ENCODE measurements around the gene CIC.
A peak's percentile ranks its signal among the peaks of the same experiment; 100 is the strongest.

Gene CIC

DNA sequence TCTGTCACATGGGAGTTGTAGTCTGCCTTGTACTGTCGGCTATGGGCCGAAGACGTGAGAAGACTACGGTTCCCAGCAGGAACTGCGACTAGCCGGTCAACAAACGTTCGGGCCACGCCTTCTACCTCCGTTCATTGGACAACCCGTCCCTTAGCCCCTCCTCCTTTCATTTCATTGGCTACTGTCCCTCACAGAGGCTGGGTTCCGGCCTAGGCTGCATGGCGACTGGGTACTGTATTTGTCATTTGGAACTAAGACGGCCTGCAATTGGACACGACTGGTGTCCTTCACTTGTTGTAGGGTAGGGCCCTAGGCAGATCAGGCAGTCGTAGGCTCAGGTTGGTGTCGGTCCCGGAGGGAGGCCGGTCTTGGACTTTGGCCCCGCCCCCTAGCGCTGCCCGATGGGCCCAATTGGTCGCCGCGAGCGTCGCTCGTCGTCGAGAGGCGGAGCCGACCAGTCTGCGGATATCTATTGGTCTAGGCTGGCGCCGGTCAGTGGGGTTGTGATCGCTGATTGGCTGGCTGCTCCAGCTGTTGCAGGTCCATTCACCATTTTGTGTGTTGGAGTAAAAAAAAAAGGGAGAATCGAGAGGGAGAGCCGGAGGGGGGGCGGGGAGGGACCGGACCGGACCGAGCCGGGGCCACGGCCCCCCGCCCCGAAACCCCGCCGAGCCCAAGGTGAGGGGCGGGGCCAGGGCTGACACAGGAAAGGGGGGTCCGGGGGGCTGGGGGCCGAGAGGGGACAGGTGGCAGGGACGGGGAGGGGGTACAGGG, at the start of gene CIC:
Gene CIC (plus strand): TSS at position 549 of the 774 bp plus-strand sequence. CDS start 2,532 bp downstream, outside the sequence.
- Histone ChIP-seq H3K9me3 (ENCODE audit: control insufficient read depth in 2 of 2, low read length in 2 of 2) (no peaks in the 10 kb centered on the region), H3K4me1 (ENCODE audit: control insufficient read depth in 2 of 2, insufficient read depth in 2 of 2, low read length in 2 of 2) (peaks cover 26% of the 10 kb centered on the region in 2 donors), H3K27ac (ENCODE audit: low read depth in 2 of 2, low read length in 2 of 2) (peak within 1 kb of the TSS; percentile 96 to 99), H3K27me3 (ENCODE audit: control insufficient read depth in 2 of 2, insufficient read depth in 2 of 2, low read length in 2 of 2) (no peaks in the 10 kb centered on the region), H3K9ac (ENCODE audit: low read depth in 1 of 2, low read length in 2 of 2) (peak within 1 kb of the TSS; percentile 93 to 98), H3K4me3 (ENCODE audit: low read length in 2 of 2) (peak within 1 kb of the TSS; percentile 86 to 93), H3K36me3 (ENCODE audit: control insufficient read depth in 2 of 2, insufficient read depth in 2 of 2, low read length in 2 of 2) (peaks cover 18% of the 10 kb centered on the region in 2 donors)

DNA sequence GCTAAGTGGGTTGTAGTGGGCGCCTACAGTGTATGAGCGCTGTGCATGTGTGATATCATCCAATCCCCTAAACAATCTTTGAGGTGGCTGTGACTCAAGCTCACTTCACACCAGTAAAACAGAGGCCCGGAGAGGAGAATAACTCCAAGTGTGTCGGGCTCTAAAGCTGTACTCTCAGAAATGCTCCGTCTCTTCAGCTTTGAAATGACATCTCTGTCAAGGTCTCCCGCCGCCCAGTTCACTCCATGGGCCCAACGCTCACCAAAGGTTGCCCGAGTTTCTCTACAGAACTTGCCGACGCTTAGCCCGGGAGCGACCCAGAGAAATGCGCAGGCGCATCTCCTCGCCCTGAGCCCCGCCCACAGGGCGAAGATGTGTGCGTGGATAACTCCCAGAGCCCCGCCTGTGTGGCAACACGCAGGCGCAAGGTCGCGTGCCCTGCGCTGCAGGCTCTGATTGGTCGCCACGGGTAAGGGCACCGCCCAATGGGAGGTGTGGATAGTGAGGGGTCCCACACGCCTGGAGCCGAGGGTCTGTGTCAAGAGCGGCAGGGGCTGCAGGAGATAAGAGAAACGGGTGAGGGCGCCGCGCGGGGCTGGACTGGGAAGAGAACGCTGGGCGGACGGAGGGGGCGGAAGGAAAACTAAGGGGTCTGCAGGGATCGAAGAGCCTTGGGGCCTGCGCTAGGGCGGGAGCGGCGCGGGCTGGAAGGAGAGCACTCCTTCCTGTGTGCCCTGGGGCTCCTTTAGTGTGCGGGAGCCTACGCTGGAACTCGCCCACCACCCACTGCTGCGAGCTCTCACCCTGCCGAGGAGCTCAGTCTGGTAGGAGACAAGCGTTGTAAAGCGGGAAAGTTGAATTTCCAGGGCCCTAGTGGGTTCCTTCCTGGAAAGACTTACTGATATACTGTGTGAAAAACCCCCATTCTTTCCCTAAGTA, 49.0 kb upstream of the CIC start, which contains the start of gene ZNF526:
Gene ZNF526 (plus strand): TSS at position 501 of the 939 bp plus-strand sequence. CDS start 4,092 bp downstream, outside the sequence.
- peak within 1 kb of the TSS; percentile 94 for H3K9ac ChIP-seq (ENCODE audit: low read depth in 1 of 2, low read length in 2 of 2)
- H3K9me3 ChIP-seq (ENCODE audit: control insufficient read depth in 2 of 2, low read length in 2 of 2), result no peaks in the 10 kb centered on the region
- peak within 1 kb of the TSS; percentile 92 to 99 for H3K4me3 ChIP-seq (ENCODE audit: low read length in 2 of 2)
- H3K27me3 ChIP-seq (ENCODE audit: control insufficient read depth in 2 of 2, insufficient read depth in 2 of 2, low read length in 2 of 2), result no peaks in the 10 kb centered on the region
- H3K36me3 ChIP-seq (ENCODE audit: control insufficient read depth in 2 of 2, insufficient read depth in 2 of 2, low read length in 2 of 2), result peaks cover 11 to 13% of the 10 kb centered on the region in 2 donors
- peaks cover 38 to 46% of the 10 kb centered on the region in 2 donors for H3K4me1 ChIP-seq (ENCODE audit: control insufficient read depth in 2 of 2, insufficient read depth in 2 of 2, low read length in 2 of 2)
- peak within 1 kb of the TSS; percentile 78 to 84 for H3K27ac ChIP-seq (ENCODE audit: low read depth in 2 of 2, low read length in 2 of 2)

GRCh38 chr19:42220751-42221097, 48.3 kb upstream of the CIC start:
- H3K4me3 ChIP-seq (ENCODE audit: low read length in 2 of 2), result peak overlapping the region; percentile 92 to 99
- H3K36me3 ChIP-seq (ENCODE audit: control insufficient read depth in 2 of 2, insufficient read depth in 2 of 2, low read length in 2 of 2), result peaks cover 15 to 16% of the 10 kb centered on the region in 2 donors
- peaks cover 32 to 40% of the 10 kb centered on the region in 2 donors for H3K4me1 ChIP-seq (ENCODE audit: control insufficient read depth in 2 of 2, insufficient read depth in 2 of 2, low read length in 2 of 2)
- peak overlapping the region; percentile 94 for H3K9ac ChIP-seq (ENCODE audit: low read depth in 1 of 2, low read length in 2 of 2)
- no peaks in the 10 kb centered on the region for H3K27me3 ChIP-seq (ENCODE audit: control insufficient read depth in 2 of 2, insufficient read depth in 2 of 2, low read length in 2 of 2)
- peak overlapping the region; percentile 78 to 84 for H3K27ac ChIP-seq (ENCODE audit: low read depth in 2 of 2, low read length in 2 of 2)
- no peaks in the 10 kb centered on the region for H3K9me3 ChIP-seq (ENCODE audit: control insufficient read depth in 2 of 2, low read length in 2 of 2)

GRCh38 chr19:42224940-42225717, 43.9 kb upstream of the CIC start:
- no peak overlapping the region for H3K4me3 ChIP-seq (ENCODE audit: low read length in 2 of 2)

GRCh38 chr19:42225718-42226292, 43.2 kb upstream of the CIC start:
- peaks cover 5 to 8% of the 10 kb centered on the region in 2 donors for H3K4me1 ChIP-seq (ENCODE audit: control insufficient read depth in 2 of 2, insufficient read depth in 2 of 2, low read length in 2 of 2)
- peaks cover 39 to 46% of the 10 kb centered on the region in 2 donors for H3K36me3 ChIP-seq (ENCODE audit: control insufficient read depth in 2 of 2, insufficient read depth in 2 of 2, low read length in 2 of 2)
- H3K27me3 ChIP-seq (ENCODE audit: control insufficient read depth in 2 of 2, insufficient read depth in 2 of 2, low read length in 2 of 2), result no peaks in the 10 kb centered on the region
- no peak overlapping the region for H3K4me3 ChIP-seq (ENCODE audit: low read length in 2 of 2)
- no peak overlapping the region for H3K9ac ChIP-seq (ENCODE audit: low read depth in 1 of 2, low read length in 2 of 2)
- H3K27ac ChIP-seq (ENCODE audit: low read depth in 2 of 2, low read length in 2 of 2), result no peak overlapping the region
- H3K9me3 ChIP-seq (ENCODE audit: control insufficient read depth in 2 of 2, low read length in 2 of 2), result no peaks in the 10 kb centered on the region

More at GRCh38 chr19:42224940-42225717, 43.9 kb upstream of the CIC start:
- Histone ChIP-seq H3K4me1 (ENCODE audit: control insufficient read depth in 2 of 2, insufficient read depth in 2 of 2, low read length in 2 of 2) (peaks cover 10 to 14% of the 10 kb centered on the region in 2 donors), H3K36me3 (ENCODE audit: control insufficient read depth in 2 of 2, insufficient read depth in 2 of 2, low read length in 2 of 2) (peaks cover 39 to 41% of the 10 kb centered on the region in 2 donors), H3K9me3 (ENCODE audit: control insufficient read depth in 2 of 2, low read length in 2 of 2) (no peaks in the 10 kb centered on the region), H3K27me3 (ENCODE audit: control insufficient read depth in 2 of 2, insufficient read depth in 2 of 2, low read length in 2 of 2) (no peaks in the 10 kb centered on the region), H3K9ac (ENCODE audit: low read depth in 1 of 2, low read length in 2 of 2) (no peak overlapping the region), H3K27ac (ENCODE audit: low read depth in 2 of 2, low read length in 2 of 2) (no peak overlapping the region)

DNA sequence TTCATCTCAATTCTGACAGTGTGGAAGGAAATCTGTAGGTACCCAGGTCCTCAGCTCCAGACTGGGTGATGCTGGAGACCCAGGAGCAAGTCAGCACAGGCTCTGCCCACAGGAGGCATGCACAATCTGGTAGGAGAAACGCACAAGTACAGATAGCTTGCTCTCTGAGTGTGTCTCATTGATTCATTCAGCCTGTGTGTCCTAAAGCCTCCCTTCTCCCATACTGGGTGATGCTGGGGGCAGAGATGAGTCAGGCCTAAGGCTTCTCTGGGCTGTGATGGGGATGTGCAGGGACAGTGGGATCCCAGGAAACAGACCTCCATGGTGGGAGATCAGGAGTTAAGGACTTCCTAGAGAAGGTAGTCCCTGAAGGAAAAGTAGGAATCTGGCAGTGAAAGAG, 42.2 kb upstream of the CIC start:
- peaks cover 0 to under 1% of the 10 kb centered on the region in 2 donors for H3K4me1 ChIP-seq (ENCODE audit: control insufficient read depth in 2 of 2, insufficient read depth in 2 of 2, low read length in 2 of 2)
- no peaks in the 10 kb centered on the region for H3K27me3 ChIP-seq (ENCODE audit: control insufficient read depth in 2 of 2, insufficient read depth in 2 of 2, low read length in 2 of 2)
- no peak overlapping the region for H3K4me3 ChIP-seq (ENCODE audit: low read length in 2 of 2)
- no peaks in the 10 kb centered on the region for H3K9me3 ChIP-seq (ENCODE audit: control insufficient read depth in 2 of 2, low read length in 2 of 2)
- H3K9ac ChIP-seq (ENCODE audit: low read depth in 1 of 2, low read length in 2 of 2), result no peak overlapping the region
- H3K27ac ChIP-seq (ENCODE audit: low read depth in 2 of 2, low read length in 2 of 2), result no peak overlapping the region
- peaks cover 44 to 57% of the 10 kb centered on the region in 2 donors for H3K36me3 ChIP-seq (ENCODE audit: control insufficient read depth in 2 of 2, insufficient read depth in 2 of 2, low read length in 2 of 2)

- H3K9me3 ChIP-seq (ENCODE audit: control insufficient read depth in 2 of 2, low read length in 2 of 2), result no peaks in the 10 kb centered on the region
- H3K27me3 ChIP-seq (ENCODE audit: control insufficient read depth in 2 of 2, insufficient read depth in 2 of 2, low read length in 2 of 2), result no peaks in the 10 kb centered on the region
- H3K27ac ChIP-seq (ENCODE audit: low read depth in 2 of 2, low read length in 2 of 2), result no peak overlapping the region
- peaks cover 58 to 72% of the 10 kb centered on the region in 2 donors for H3K36me3 ChIP-seq (ENCODE audit: control insufficient read depth in 2 of 2, insufficient read depth in 2 of 2, low read length in 2 of 2)
- no peak overlapping the region for H3K4me3 ChIP-seq (ENCODE audit: low read length in 2 of 2)
- no peak overlapping the region for H3K9ac ChIP-seq (ENCODE audit: low read depth in 1 of 2, low read length in 2 of 2)
- H3K4me1 ChIP-seq (ENCODE audit: control insufficient read depth in 2 of 2, insufficient read depth in 2 of 2, low read length in 2 of 2), result peaks cover 3 to 4% of the 10 kb centered on the region in 2 donors
Measured at GRCh38 chr19:42228641-42229040, 40.4 kb upstream of the CIC start.

GRCh38 chr19:42229301-42229854, 39.7 kb upstream of the CIC start:
- no peaks in the 10 kb centered on the region for H3K9me3 ChIP-seq (ENCODE audit: control insufficient read depth in 2 of 2, low read length in 2 of 2)
- H3K4me3 ChIP-seq (ENCODE audit: low read length in 2 of 2), result no peak overlapping the region
- no peak overlapping the region for H3K9ac ChIP-seq (ENCODE audit: low read depth in 1 of 2, low read length in 2 of 2)
- peaks cover 60 to 75% of the 10 kb centered on the region in 2 donors for H3K36me3 ChIP-seq (ENCODE audit: control insufficient read depth in 2 of 2, insufficient read depth in 2 of 2, low read length in 2 of 2)
- peaks cover 4 to 7% of the 10 kb centered on the region in 2 donors for H3K4me1 ChIP-seq (ENCODE audit: control insufficient read depth in 2 of 2, insufficient read depth in 2 of 2, low read length in 2 of 2)
- H3K27me3 ChIP-seq (ENCODE audit: control insufficient read depth in 2 of 2, insufficient read depth in 2 of 2, low read length in 2 of 2), result no peaks in the 10 kb centered on the region
- no peak overlapping the region for H3K27ac ChIP-seq (ENCODE audit: low read depth in 2 of 2, low read length in 2 of 2)

- Histone ChIP-seq H3K27ac (ENCODE audit: low read depth in 2 of 2, low read length in 2 of 2) (no peak overlapping the region), H3K36me3 (ENCODE audit: control insufficient read depth in 2 of 2, insufficient read depth in 2 of 2, low read length in 2 of 2) (peaks cover 56 to 74% of the 10 kb centered on the region in 2 donors), H3K9ac (ENCODE audit: low read depth in 1 of 2, low read length in 2 of 2) (no peak overlapping the region)
Measured at GRCh38 chr19:42229855-42230351, 39.1 kb upstream of the CIC start.

More at GRCh38 chr19:42229855-42230351, 39.1 kb upstream of the CIC start:
- H3K9me3 ChIP-seq (ENCODE audit: control insufficient read depth in 2 of 2, low read length in 2 of 2), result no peaks in the 10 kb centered on the region
- H3K4me1 ChIP-seq (ENCODE audit: control insufficient read depth in 2 of 2, insufficient read depth in 2 of 2, low read length in 2 of 2), result peaks cover 4 to 7% of the 10 kb centered on the region in 2 donors
- H3K27me3 ChIP-seq (ENCODE audit: control insufficient read depth in 2 of 2, insufficient read depth in 2 of 2, low read length in 2 of 2), result no peaks in the 10 kb centered on the region
- H3K4me3 ChIP-seq (ENCODE audit: low read length in 2 of 2), result no peak overlapping the region

Measured in mucosa of rectum (tissue), 2 donors.